GM18517 (cell line): ENCODE measurements around the gene TLL1.

ENCODE experiments used
- ATAC-seq: cut with Tn5 transposase; IDR thresholded peaks from one replicate; pipeline ENCODE4 v1.9.1; 2021; ENCODE audit warnings: mild to moderate bottlenecking, moderate library complexity; ENCODE audit not compliant: unreplicated experiment

Gene TLL1

DNA sequence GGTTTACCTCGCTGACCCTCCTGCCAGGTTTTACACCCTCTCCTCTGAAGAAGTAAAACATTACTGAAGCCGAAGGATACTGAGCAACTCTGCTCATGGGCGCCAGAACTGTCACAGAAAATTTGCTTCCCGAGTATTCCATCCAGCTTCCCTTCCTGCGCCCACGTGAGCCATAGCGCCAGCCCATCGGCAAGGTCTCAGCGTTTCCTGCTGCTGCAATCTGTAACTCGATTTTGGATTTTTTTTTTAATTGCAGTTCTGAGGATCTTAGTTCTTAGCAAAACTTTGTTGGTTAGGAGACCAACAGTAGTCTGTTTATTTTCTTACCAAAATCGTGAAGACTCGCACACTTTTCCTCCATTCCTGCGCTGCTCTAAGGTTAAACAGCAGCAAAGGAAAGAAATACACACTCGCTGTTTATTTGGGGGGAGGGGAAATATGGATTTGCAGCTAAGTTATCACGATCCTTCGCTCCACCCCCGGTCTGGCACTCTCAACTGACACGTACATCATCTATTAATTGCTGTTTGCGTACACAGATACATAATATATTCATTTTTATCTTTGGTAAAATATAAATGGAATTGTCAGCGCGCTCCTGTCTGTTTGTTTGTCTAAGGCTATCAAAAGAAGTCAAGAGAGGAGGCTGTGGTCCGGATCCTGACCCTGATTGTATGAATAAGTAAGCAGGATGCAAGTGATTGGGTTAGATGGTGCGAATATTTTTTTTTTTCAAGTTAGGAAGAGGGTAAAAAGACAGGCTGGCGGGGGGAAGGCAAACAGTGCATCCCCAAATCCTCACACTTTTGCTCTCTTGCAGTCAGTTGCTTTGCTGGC is at the start of gene TLL1:
TSS of gene TLL1 (plus strand) at position 777 of the 837 bp plus-strand sequence. CDS start 668 bp downstream, outside the sequence.
- no peak for ATAC-seq

DNA sequence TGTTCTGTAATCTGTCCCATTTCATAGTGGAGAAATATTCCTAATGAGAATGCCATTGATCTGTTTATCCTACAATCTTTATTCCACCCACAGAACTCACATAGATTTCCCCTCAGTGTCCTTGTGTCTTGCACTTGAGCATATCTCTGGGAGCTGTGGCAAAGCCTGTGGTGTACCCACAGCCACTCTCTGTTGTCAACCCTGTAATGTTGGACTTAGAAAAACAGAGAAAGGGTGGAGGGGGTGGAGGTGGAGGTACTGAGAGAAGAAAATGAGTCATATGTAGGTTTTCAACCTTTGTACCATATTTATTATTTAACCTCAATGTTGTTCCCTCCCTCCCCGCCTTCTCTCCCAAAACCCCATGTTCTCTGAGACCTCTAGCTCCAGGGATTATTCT is 46.9 kb upstream of the TLL1 start:
- no peak for ATAC-seq

DNA sequence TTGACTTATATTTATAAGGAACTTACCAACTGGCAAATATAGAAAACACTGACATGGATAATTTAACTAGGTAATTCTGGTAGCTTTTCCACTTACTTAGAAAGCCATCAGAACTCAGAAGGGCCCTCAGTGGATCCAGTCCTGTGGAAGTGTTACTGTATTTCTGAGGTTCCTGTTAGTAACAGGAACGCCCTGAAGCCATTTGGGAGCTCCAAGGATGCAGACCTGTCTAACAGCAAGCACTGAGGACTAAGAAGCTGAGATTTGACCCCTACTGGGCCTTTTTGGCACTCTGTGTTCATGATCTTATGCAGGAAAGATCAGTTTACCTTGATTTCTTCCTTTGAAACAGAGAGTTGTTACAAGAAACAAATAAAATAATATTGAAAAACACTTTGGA is 46.0 kb upstream of the TLL1 start:
- ATAC-seq, result no peak

DNA sequence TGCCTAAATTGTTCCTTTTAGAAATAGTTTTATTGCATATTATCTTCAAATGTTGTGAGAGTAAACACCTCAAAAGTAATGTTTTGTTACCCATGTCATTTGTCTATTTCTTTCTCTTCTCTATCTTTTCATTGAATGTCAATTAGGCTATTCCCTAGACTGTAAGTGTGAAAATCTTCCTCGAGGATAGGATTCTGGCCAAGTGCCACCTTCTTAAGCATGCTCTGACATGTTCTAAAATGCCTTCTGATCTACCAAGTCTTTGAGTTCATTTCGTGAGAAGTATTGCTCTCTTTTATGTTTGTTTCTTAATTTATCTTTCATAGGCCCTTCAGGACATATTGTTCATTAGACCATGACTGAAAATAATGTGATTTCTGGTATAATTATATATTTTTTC is 44.1 kb upstream of the TLL1 start:
- ATAC-seq, result no peak

DNA sequence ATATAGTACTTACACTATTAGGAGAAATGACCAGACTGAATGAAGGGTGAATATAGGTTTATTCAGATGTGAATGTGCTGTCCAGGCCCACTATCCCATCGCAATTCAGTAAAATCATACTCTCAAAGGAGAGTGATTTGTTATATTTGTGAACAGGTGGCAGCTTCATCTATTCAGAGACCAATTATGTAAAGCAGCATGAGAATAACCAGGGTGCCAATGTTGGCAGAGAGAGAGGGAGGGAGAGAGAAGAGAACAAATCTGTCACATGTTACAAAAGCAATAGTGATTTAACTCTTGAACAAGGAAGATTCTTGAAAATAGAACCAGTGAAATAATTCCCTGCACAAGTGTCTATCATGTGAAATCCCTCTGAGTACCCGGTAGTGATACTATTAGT is 38.9 kb upstream of the TLL1 start:
- no peak for ATAC-seq

DNA sequence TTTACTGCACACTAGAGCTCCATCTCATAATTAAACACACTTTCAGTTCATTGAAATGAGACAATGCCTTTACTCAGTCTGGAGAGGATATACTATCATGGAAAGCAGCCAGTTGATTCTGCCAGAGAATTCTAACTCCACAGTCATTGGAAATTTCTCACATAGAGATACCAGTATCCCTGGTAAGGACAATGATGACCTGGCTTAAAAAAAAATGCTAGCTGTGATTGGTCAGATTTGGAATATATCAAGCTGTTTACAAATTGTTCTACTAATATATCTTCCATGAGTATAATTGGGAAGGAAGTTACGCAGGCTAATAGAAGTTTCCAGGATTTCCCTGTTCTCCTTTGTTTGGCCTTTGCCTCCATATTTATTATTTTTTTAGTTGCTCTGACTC is 34.5 kb upstream of the TLL1 start:
- no peak for ATAC-seq

DNA sequence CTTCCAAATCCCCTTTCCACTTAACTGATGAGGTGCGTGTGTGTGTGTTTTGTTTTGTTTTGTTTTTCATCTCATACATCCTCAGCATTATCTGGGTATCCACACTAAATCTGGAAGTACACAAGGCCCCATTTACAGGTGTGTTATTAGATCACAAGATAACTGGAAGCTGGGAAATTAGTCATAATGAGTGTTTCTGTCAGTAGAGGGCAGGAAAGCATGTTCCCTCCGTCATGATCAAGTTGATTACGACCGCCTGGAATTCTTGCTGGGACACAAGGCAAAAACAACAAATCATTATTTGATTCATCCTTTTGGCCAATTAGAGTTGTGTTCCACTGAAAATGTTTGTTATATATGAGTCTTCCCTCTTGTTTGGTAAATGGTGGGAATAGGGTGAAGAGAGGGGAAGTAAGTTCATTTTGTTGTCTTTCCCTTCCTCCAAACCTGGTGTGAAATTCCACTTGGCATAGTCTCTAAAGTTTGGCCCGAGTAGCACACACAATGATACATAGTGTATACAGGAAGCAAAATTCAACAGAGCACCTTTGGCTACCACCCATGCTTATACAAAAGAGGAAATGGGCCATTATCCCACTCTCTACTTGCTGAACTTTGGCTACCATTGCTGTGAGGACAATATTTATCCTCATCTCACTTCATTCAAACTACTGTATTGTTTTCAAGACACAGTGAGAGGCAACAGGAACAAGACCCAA is 33.3 kb upstream of the TLL1 start:
- ATAC-seq, result no peak

DNA sequence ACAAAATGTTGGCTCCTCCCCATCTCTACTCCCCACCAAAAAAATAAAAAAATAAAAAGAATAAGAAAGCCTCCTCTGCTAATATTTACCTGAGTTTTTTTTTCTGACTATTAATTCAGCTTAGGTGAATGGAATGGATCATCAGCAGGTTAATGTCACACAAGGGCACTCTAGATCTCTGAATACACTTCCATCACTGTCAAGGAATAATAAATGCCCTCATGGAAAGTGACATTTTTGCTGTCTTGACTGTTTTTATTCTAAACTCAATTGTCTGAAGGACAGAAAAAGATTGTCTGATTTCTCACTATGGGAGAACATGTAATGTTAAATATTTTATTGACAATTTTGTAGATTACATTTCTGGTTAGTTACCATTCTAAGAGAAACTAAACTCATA is 30.4 kb upstream of the TLL1 start:
- ATAC-seq, result no peak

DNA sequence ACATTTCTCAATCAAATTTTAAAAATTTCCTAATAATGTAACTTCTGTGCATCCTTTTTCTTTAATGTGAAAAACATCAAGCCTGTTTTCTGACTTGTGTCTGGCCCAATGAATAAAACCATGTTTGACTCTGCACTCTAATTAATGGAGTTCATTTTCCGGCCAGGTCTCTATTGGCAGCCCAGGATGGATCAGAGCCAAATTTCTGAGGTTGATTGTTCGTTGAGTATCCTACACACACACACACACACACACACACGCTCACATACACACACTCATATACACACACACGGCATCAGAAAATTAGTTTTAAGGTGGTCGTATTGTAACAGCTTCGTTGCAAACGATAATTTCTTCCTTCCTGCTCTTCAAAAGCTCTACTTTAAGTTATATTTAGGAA is 28.9 kb upstream of the TLL1 start:
- no peak for ATAC-seq

DNA sequence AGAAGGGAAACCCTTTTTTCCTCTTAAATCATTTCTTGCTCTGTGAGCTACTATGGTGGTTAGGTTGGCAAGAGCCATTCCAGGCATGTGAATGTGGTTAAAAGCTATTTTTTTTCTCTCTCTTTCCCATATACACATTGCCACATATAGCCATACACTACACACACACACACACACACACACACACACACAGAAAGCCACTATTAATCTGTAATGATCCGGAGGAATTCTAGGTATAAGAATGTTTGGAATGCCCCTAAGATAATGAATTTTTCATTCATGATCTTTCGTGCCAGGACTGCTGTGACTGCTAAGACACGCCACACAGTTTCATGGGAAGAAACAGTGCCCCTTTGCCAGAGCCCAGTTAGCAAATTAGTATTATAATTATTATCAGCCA is 21.8 kb upstream of the TLL1 start:
- no peak for ATAC-seq

DNA sequence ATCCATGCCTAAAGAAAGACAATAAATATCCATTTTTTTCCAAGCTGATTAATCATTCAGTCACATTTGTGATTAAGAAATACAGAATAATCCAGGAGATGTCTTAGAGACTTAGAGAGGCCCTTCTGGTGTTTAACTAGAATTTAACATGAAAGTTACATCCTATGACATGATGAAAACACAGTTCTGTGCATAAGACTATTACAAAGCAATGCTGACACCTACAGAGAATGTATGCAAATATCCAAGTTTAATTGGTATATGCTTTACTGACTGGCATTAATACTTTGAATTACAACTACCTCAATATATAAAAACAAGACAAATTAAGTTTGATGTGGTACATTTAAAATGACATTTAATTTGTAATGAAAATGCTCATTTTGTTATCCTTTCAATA is 17.8 kb upstream of the TLL1 start:
- ATAC-seq, result no peak

DNA sequence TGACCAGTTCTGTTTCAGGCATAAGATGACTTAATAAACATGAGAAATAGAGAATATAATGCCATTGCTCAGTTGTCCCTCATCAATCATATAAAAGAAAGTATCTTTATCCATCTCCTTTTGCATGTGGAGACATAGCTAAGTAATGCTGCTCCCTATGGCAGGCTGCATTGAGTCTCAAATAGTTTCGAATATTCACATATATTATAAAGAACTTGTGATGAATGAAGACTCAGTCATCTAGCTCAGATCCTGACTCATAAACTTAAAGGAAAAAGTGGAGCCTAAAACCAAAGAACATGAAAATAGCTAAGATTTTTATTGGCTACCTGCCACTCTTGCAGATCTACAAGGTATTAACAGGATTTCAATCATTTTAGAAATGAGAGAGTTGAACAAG is 11.7 kb upstream of the TLL1 start:
- no peak for ATAC-seq

DNA sequence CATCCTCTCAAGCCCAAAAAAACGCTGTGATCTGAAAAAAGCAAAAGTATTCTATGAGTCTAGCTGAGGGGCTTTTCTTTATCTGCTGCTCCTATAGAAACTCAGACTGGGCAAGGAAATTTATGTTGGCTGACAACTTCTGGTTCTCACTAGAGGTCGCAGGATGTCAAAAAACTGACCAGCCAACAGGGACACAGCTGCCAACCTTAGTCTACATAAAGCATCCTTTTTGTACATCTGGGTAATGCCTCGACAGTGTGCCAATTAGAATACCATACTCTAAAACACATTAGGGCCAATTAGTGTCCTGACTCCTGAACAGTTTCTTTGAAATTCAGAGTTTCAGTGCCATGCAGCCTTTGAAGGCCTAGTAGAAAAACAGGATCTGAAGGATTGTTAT is 8.8 kb upstream of the TLL1 start:
- no peak for ATAC-seq

DNA sequence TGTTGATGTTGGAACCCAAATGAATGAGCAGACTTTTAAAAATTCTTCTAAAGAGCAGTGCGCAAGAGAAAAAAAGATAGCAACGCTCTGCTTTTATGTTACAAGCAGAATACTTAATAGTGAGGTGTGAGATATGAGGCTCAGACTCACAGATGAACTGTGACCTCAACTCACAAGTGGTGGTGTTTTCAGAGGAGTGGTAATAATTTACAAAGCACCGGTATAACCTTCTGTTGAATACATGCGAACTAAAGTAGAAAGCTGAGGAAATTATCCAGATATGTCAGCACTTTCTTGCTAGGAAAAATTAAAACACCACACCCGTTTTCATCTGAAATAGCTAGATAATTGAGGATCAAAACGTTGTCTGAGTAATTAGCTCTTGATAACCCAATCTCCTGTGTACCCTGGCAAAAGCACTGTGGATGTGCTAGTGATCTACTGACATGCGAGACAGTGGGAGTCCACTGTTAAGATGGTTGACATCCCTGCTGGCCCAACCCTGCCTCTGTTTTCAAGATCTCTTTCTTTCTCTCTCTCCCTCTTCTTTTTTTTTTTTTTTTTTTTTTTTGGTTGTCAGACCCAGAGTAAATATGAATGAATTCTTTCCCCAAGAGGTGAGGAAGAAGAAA is 6.9 kb upstream of the TLL1 start:
- no peak for ATAC-seq

DNA sequence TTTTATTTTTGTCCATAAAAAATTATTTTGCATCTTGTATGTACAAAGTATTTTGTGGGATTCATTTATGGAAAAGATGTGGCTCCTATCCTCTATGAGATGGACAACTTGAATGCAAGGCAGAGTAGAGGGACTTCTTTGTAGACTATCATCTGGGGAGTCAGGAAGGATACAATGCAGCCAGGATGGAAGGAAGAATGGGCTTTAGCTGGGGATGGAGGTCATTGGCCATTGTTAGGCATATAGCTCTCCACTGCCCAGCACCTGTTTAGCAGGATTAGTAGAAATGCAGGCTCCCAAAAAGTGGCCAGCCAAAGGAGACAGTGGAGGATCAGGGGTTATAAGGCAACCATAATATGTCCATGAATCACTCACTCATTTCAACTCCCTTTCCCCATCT is 5.1 kb upstream of the TLL1 start:
- no peak for ATAC-seq

DNA sequence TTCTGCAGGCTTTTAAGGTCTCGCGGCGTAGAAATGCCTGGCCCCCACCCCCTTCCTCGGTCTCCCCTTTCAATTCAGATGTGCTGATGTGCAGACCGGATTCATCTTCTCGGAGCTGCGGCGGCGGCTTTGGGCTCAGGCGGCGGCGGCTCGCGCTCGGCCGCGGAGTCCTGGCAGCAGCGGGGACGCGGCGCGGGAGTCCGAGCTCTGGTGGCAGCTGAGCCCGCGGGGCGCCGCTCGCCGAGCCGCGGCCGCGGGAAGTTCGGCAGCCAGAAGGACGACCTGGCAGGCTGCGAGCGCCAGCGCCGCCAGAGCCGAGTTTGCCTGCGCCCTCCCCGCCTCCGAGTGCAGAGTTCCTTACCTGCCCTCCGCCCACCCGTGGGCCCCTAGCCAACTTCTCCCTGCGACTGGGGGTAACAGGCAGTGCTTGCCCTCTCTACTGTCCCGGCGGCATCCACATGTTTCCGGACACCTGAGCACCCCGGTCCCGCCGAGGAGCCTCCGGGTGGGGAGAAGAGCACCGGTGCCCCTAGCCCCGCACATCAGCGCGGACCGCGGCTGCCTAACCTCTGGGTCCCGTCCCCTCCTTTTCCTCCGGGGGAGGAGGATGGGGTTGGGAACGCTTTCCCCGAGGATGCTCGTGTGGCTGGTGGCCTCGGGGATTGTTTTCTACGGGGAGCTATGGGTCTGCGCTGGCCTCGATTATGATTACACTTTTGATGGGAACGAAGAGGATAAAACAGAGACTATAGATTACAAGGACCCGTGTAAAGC is 448 bp downstream of the TLL1 start:
- ATAC-seq, result no peak

DNA sequence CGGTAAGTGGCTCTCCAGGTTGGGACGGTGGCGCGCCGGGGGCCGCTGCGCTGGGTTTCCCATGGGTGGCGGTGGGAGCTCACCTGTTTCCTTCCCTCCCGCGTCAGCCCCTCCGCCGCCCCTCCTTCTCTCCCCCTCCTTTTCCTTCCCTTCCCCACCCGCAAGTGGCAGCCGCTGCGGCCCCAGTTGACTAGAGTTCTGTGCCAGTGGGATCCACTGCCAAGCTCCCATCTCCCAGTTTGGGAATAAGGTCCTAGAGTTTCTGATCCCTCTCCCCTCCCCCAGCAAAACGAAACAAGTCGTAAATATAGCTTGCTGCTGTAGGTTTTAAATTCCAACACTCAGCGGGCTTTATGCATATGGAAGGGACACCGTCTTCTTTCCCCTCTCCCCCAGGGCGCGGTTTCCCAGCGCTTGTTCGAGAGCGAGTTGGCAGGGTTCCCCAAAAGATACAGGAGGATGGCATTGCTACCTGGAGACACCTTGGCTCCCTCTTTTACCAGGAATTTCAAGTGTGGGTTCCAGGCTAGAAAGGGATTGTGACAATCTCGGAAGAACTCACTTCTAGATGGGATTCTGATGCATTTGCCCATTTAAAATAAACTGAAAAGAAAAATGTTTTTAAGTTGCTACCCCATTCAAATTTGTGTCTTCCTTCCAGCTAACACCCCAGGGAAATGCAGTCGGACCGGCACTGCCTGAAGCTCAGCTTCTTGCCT is 1.2 kb downstream of the TLL1 start:
- no peak for ATAC-seq

DNA sequence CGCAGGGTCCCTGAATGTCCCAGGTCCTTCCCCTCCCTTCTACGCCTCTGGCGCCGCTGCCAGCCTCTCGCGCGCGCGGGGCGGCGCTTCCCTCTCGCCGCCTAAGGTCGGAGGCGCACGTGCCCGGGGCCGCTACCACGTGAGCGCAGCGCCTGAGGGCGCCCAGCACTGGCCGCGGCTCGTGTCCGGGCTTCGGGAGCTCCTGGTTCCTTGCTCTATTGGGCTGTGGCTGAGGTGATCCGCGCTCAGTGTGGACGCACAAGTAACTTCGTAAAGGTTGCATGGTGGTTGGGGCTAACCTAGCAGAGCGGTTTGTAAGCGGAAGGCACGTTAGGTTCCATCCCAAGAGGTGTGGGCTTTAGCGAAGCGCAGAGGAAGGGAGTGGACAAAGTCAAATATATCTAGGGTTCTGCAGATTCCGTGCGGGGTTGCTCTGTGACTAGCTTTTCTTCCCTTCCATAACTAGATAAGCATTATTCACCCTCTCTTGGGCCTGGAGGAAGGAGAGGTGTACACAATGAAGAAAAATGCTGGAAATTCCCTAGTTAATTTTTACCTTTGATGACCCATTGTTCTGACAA is 1.8 kb downstream of the TLL1 start:
- ATAC-seq, result no peak

DNA sequence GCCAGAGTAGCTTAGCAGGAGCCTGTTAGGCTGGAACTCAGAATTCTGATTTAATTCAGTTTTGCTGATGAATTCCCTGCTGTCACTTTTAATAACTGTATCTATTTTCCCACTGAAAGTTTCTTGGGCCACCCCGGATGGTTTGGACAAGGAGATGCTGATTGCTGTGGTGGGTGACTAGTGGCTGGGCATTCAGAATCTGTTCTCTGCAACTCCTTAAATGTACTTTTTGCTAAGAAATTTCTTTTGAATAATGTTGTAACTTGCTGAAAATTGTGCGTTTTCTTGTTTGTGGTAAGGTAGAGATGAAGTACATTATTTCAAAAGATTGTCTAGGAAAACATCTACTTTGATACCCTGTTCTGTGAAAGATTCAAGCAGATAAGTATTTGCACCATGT is 2.4 kb downstream of the TLL1 start:
- ATAC-seq, result no peak

DNA sequence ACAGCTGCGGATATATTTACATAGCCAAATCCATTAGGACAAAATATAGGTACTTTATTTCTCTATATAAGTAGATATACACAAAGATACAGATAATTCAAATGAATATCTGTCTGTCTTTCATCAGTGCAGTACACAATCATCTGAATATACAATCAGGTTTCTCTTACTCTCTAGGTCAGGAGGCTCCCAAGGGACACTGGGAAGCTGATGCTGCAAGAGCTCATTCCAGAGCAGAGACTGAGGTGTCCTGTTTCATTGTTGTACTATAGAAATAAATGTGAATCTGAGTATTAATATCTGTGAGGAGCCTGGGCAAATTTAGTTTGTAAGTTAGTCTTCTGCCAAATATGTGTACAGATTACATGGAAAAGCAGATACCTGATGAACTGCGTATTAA is 4.2 kb downstream of the TLL1 start:
- no peak for ATAC-seq
